Measurements from ENCODE around the gene TRAPPC1.

GRCh38 chr17:7911116-7911515 lies 20.6 kb downstream of the TRAPPC1 start:
- TF ChIP-seq EP300 (IDR thresholded peaks at IDR 0.05; ENCODE audit: low read depth) (no peak), POLR2A (IDR thresholded peaks at IDR 0.05) (no peak)
- TF ChIP-seq, protein P1, sequence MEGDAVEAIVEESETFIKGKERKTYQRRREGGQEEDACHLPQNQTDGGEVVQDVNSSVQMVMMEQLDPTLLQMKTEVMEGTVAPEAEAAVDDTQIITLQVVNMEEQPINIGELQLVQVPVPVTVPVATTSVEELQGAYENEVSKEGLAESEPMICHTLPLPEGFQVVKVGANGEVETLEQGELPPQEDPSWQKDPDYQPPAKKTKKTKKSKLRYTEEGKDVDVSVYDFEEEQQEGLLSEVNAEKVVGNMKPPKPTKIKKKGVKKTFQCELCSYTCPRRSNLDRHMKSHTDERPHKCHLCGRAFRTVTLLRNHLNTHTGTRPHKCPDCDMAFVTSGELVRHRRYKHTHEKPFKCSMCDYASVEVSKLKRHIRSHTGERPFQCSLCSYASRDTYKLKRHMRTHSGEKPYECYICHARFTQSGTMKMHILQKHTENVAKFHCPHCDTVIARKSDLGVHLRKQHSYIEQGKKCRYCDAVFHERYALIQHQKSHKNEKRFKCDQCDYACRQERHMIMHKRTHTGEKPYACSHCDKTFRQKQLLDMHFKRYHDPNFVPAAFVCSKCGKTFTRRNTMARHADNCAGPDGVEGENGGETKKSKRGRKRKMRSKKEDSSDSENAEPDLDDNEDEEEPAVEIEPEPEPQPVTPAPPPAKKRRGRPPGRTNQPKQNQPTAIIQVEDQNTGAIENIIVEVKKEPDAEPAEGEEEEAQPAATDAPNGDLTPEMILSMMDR (IDR thresholded peaks at IDR 0.05): no peak
